ACC112 (cell line): ENCODE measurements around the gene COX10.

Experiments used
- H2AFZ ChIP-seq: fragments of 200-600 bp; sonication (generic); one replicate; pipeline ENCODE4 v1.6.0; 2017; ENCODE audit warnings: antibody characterized with exemption, low read length; ENCODE audit not compliant: unreplicated experiment
- H3K27ac ChIP-seq: fragments of 200-600 bp; sonication (generic); 2 replicates; pipeline ENCODE4 v1.5.1; 2014; ENCODE audit warnings: low read depth, mild to moderate bottlenecking, antibody characterized with exemption, low read length, moderate library complexity
- H3K27me3 ChIP-seq: fragments of 200-600 bp; sonication (generic); 2 replicates; pipeline ENCODE4 v1.6.1; 2014; ENCODE audit warnings: mild to moderate bottlenecking, antibody characterized with exemption, low read length, moderate library complexity, mixed read lengths; ENCODE audit not compliant: insufficient read depth
- H3K36me3 ChIP-seq: fragments of 200-600 bp; sonication (generic); 2 replicates; pipeline ENCODE4 v1.6.1; 2016; ENCODE audit warnings: mild to moderate bottlenecking, antibody characterized with exemption, low read length, moderate library complexity, mixed read lengths; ENCODE audit not compliant: insufficient read depth
- H3K4me1 ChIP-seq: fragments of 200-600 bp; sonication (generic); one replicate; pipeline ENCODE4 v1.6.1; 2016; ENCODE audit warnings: low read length, mixed read lengths; ENCODE audit not compliant: insufficient read depth, unreplicated experiment, control insufficient read depth
- H3K4me3 ChIP-seq: fragments of 200-600 bp; sonication (generic); 2 replicates; pipeline ENCODE4 v1.5.1; 2014; ENCODE audit warnings: mild to moderate bottlenecking, low read depth, low read length
- H3K79me2 ChIP-seq: fragments of 200-600 bp; sonication (generic); one replicate; pipeline ENCODE4 v1.6.0; 2016; ENCODE audit warnings: low read length; ENCODE audit not compliant: control insufficient read depth, unreplicated experiment, insufficient read depth

The COX10 gene

GRCh38 chr17:14119546-14119945 lies 50.2 kb downstream of the COX10 start:
- no peaks in the 10 kb centered on the region for H3K4me1 ChIP-seq
- H3K4me3 ChIP-seq, result no peak overlapping the region
- H3K79me2 ChIP-seq, result no peaks in the 10 kb centered on the region
- no peak overlapping the region for H3K27ac ChIP-seq
- H3K36me3 ChIP-seq, result no peaks in the 10 kb centered on the region
- no peak overlapping the region for H2AFZ ChIP-seq
- no peaks in the 10 kb centered on the region for H3K27me3 ChIP-seq

GRCh38 chr17:14121952-14122351 lies 52.6 kb downstream of the COX10 start:
- no peaks in the 10 kb centered on the region for H3K27me3 ChIP-seq
- H3K36me3 ChIP-seq, result no peaks in the 10 kb centered on the region
- no peaks in the 10 kb centered on the region for H3K79me2 ChIP-seq
- no peak overlapping the region for H3K4me3 ChIP-seq
- H3K27ac ChIP-seq, result no peak overlapping the region
- H2AFZ ChIP-seq, result no peak overlapping the region
- no peaks in the 10 kb centered on the region for H3K4me1 ChIP-seq

- Histone ChIP-seq H3K36me3 (no peaks in the 10 kb centered on the region), H3K27ac (no peak overlapping the region), H3K79me2 (no peaks in the 10 kb centered on the region), H2AFZ (no peak overlapping the region), H3K4me3 (no peak overlapping the region), H3K4me1 (no peaks in the 10 kb centered on the region), H3K27me3 (no peaks in the 10 kb centered on the region)
These were observed 54.4 kb downstream of the COX10 start for GRCh38 chr17:14123619-14124278.

- Histone ChIP-seq H3K79me2 (no peaks in the 10 kb centered on the region), H3K36me3 (no peaks in the 10 kb centered on the region), H3K27me3 (no peaks in the 10 kb centered on the region), H3K4me1 (no peaks in the 10 kb centered on the region), H2AFZ (no peak overlapping the region), H3K4me3 (no peak overlapping the region), H3K27ac (no peak overlapping the region)
These were observed 55.5 kb downstream of the COX10 start for GRCh38 chr17:14124854-14125253.

GRCh38 chr17:14125518-14126137 lies 56.3 kb downstream of the COX10 start:
- H2AFZ ChIP-seq, result no peak overlapping the region
- H3K27me3 ChIP-seq, result no peaks in the 10 kb centered on the region
- H3K4me1 ChIP-seq, result no peaks in the 10 kb centered on the region
- no peaks in the 10 kb centered on the region for H3K36me3 ChIP-seq
- no peak overlapping the region for H3K27ac ChIP-seq
- H3K4me3 ChIP-seq, result no peak overlapping the region
- H3K79me2 ChIP-seq, result no peaks in the 10 kb centered on the region

- H3K27ac ChIP-seq, result no peak overlapping the region
- H2AFZ ChIP-seq, result no peak overlapping the region
- H3K27me3 ChIP-seq, result no peaks in the 10 kb centered on the region
- H3K79me2 ChIP-seq, result no peaks in the 10 kb centered on the region
- H3K4me1 ChIP-seq, result no peaks in the 10 kb centered on the region
- H3K36me3 ChIP-seq, result no peaks in the 10 kb centered on the region
- H3K4me3 ChIP-seq, result no peak overlapping the region
These were observed 63.8 kb downstream of the COX10 start for GRCh38 chr17:14133104-14133503.

- H3K27me3 ChIP-seq, result no peaks in the 10 kb centered on the region
- no peak overlapping the region for H3K27ac ChIP-seq
- no peaks in the 10 kb centered on the region for H3K4me1 ChIP-seq
- no peak overlapping the region for H2AFZ ChIP-seq
- H3K4me3 ChIP-seq, result no peak overlapping the region
- H3K36me3 ChIP-seq, result no peaks in the 10 kb centered on the region
- no peaks in the 10 kb centered on the region for H3K79me2 ChIP-seq
These were observed 65.2 kb downstream of the COX10 start for GRCh38 chr17:14134456-14134855.

GRCh38 chr17:14135906-14136590 lies 66.7 kb downstream of the COX10 start:
- Histone ChIP-seq H3K27me3 (no peaks in the 10 kb centered on the region), H2AFZ (no peak overlapping the region), H3K79me2 (peaks cover 2% of the 10 kb centered on the region), H3K27ac (no peak overlapping the region), H3K36me3 (no peaks in the 10 kb centered on the region), H3K4me3 (no peak overlapping the region), H3K4me1 (no peaks in the 10 kb centered on the region)

GRCh38 chr17:14138649-14139048 lies 69.3 kb downstream of the COX10 start:
- no peak overlapping the region for H2AFZ ChIP-seq
- no peak overlapping the region for H3K4me3 ChIP-seq
- no peaks in the 10 kb centered on the region for H3K27me3 ChIP-seq
- no peaks in the 10 kb centered on the region for H3K36me3 ChIP-seq
- peaks cover 4% of the 10 kb centered on the region for H3K79me2 ChIP-seq
- no peak overlapping the region for H3K27ac ChIP-seq
- no peaks in the 10 kb centered on the region for H3K4me1 ChIP-seq

- Histone ChIP-seq H3K27me3 (no peaks in the 10 kb centered on the region), H3K36me3 (no peaks in the 10 kb centered on the region; the same call in 1 of the 2 replicates), H3K79me2 (peaks cover 12% of the 10 kb centered on the region), H3K4me1 (no peaks in the 10 kb centered on the region), H3K4me3 (no peak overlapping the region), H3K27ac (no peak overlapping the region), H2AFZ (no peak overlapping the region)
These were observed 74.4 kb downstream of the COX10 start for GRCh38 chr17:14143688-14144087.

- peaks cover 12% of the 10 kb centered on the region for H3K79me2 ChIP-seq
- H3K4me3 ChIP-seq, result no peak overlapping the region
- no peak overlapping the region for H3K27ac ChIP-seq
- H3K36me3 ChIP-seq, result no peaks in the 10 kb centered on the region; the same call in 1 of the 2 replicates
- H3K4me1 ChIP-seq, result no peaks in the 10 kb centered on the region
- no peak overlapping the region for H2AFZ ChIP-seq
- no peaks in the 10 kb centered on the region for H3K27me3 ChIP-seq
These were observed 75.2 kb downstream of the COX10 start for GRCh38 chr17:14144508-14144907.
